ENCODE measurements around the gene CCDC63. TPM values are rescaled to one million over a fixed set of nuclear protein-coding genes. Genes with fewer than 3 reads are reported as not detected.

CCDC63 gene
- total and polyA plus RNA-seq, 2 donors (not counting 3 experiments of a cell fraction or from before 2014, with no cell fraction given) = not detected

- no peak overlapping the region for H3K27ac ChIP-seq (ENCODE audit: insufficient read depth, low read depth, low read length)
- no peaks in the 10 kb centered on the region for H3K4me1 ChIP-seq (ENCODE audit: control insufficient read depth, extremely low read depth, insufficient read depth, low read length)
- POLR2A ChIA-PET = interaction anchor here (0.7 kb wide), 1 partner anchor 184 kb away, joined by 4 read pairs; no protein-coding TSS in a partner anchor
- H3K9me3 ChIP-seq (replicated peaks; ENCODE audit: control insufficient read depth, insufficient read depth, low read length) = no peaks in the 10 kb centered on the region
- no peaks in the 10 kb centered on the region for H3K79me2 ChIP-seq (ENCODE audit: control insufficient read depth, insufficient read depth, low read length)
- FAIRE-seq = no peak
- H4K20me1 ChIP-seq (replicated peaks; ENCODE audit: control insufficient read depth, extremely low read depth, insufficient read depth, low read length) = no peaks in the 10 kb centered on the region
- no peak overlapping the region for H3K9ac ChIP-seq (replicated peaks; ENCODE audit: extremely low read depth, insufficient read depth, low read length)
- DNase-seq (ENCODE audit: low read depth, low spot score) = no peak
- no peak overlapping the region for H2AFZ ChIP-seq (ENCODE audit: low read depth, low read length)
- no TSS peak for BruUV-seq (replicated peaks)
- CTCF ChIA-PET = no interaction called here
- intact Hi-C loops (cut with micrococcal nuclease) = no loop called here
- TF ChIP-seq GATA2 (IDR thresholded peaks at IDR 0.05; ENCODE audit: insufficient read depth, insufficient read length, low read depth, low read length) (no peak), JUN (IDR thresholded peaks at IDR 0.05; ENCODE audit: borderline replicate concordance, insufficient read depth, insufficient read length, low read depth) (no peak), POLR2A (IDR thresholded peaks at IDR 0.05; ENCODE audit: low read depth, low read length) (no peak), FOS (IDR thresholded peaks at IDR 0.05; ENCODE audit: borderline replicate concordance, insufficient read depth, low read length) (no peak), MAX (IDR thresholded peaks at IDR 0.05; ENCODE audit: insufficient read depth, insufficient read length) (no peak), POLR2AphosphoS5 (IDR thresholded peaks at IDR 0.05; ENCODE audit: insufficient read depth, low read depth, low read length) (no peak), CTCF (IDR thresholded peaks at IDR 0.05; ENCODE audit: extremely low read depth in 1 of 2, insufficient read depth in 1 of 2, low read depth in 1 of 2, low read length in 2 of 2) (no peak), EZH2 (IDR thresholded peaks at IDR 0.05; ENCODE audit: borderline replicate concordance, low read depth, low read length, severe bottlenecking) (no peak), MYC (IDR thresholded peaks at IDR 0.05; ENCODE audit: low read depth, low read length) (no peak)
- dilution Hi-C loops (cut with MboI; ENCODE audit: extremely low pct_ligation_motif_present, low sequenced_read_pairs) = no loop called here
- no peaks in the 10 kb centered on the region for H3K9me1 ChIP-seq (replicated peaks; ENCODE audit: control insufficient read depth, extremely low read depth, insufficient read depth, low read length)
- H3K4me2 ChIP-seq (ENCODE audit: insufficient read depth, low read length) = no peak overlapping the region
- H3K4me3 ChIP-seq (replicated peaks in 1 of 3; ENCODE audit: insufficient read depth in 1 of 3, low read depth in 1 of 3, low read length in 3 of 3) = no peak overlapping the region
- no peaks in the 10 kb centered on the region for H3K36me3 ChIP-seq (ENCODE audit: control insufficient read depth in 2 of 2, extremely low read depth in 1 of 2, insufficient read depth in 2 of 2, low read length in 2 of 2)
- H3K27me3 ChIP-seq (ENCODE audit: control insufficient read depth in 2 of 2, insufficient read depth in 2 of 2, low read length in 2 of 2) = peaks cover 6 to 20% of the 10 kb centered on the region in 2 experiments
Measured at GRCh38 chr12:110849748-110850403, 3.1 kb downstream of the CCDC63 start.

Data from endothelial cell of umbilical vein (primary cell).